HEK293T (cell line): Measurements from ENCODE around the gene KDM8.

Experiments
- CTCF ChIA-PET: fragments of 350-600 bp; formaldehyde crosslinking; extraction: SDS; loops from one replicate; lab custom pipeline; 2021; ENCODE audit warnings: antibody characterized with exemption, inconsistent platforms; lab: Yijun Ruan, JAX
- POLR2A ChIA-PET: fragments of 350-600 bp; formaldehyde crosslinking; extraction: SDS; loops from one replicate; lab custom pipeline; 2020; ENCODE audit warnings: antibody characterized with exemption, inconsistent platforms; lab: Yijun Ruan, JAX
- DNase-seq: peaks from one replicate; pipeline ENCODE4 v3.0.0; 2012; ENCODE audit warnings: mixed read lengths; ENCODE audit errors: extremely low spot score
- ARNT ChIP-seq: fragments of 450-650 bp; IDR thresholded peaks from 2 replicates; pipeline ENCODE4 v1.6.1; 2017; ENCODE audit warnings: mild to moderate bottlenecking
- BHLHE40 ChIP-seq: fragments of 450-650 bp; IDR thresholded peaks from 2 replicates; pipeline ENCODE4 v1.6.1; 2016; ENCODE audit warnings: mild to moderate bottlenecking, moderate library complexity, borderline replicate concordance
- CTBP1 ChIP-seq: fragments of 450-650 bp; IDR thresholded peaks from 2 replicates; pipeline ENCODE4 v1.6.1; 2016; ENCODE audit warnings: borderline replicate concordance
- ELF4 ChIP-seq: fragments of 450-650 bp; IDR thresholded peaks from 2 replicates; pipeline ENCODE4 v1.6.1; 2017; ENCODE audit warnings: antibody characterized with exemption
- FOXA1 ChIP-seq: fragments of 450-650 bp; IDR thresholded peaks from 2 replicates; pipeline ENCODE4 v1.6.1; 2016; ENCODE audit warnings: mild to moderate bottlenecking
- FOXK2 ChIP-seq: fragments of 450-650 bp; IDR thresholded peaks from 2 replicates; pipeline ENCODE4 v1.6.1; 2016; ENCODE audit warnings: mild to moderate bottlenecking
- FOXM1 ChIP-seq: fragments of 450-650 bp; IDR thresholded peaks from 2 replicates; pipeline ENCODE4 v1.6.1; 2017; ENCODE audit warnings: mild to moderate bottlenecking, borderline replicate concordance
- HDGF ChIP-seq: fragments of 450-650 bp; IDR thresholded peaks from 2 replicates; pipeline ENCODE4 v1.6.1; 2017; ENCODE audit warnings: antibody characterized with exemption, borderline replicate concordance
- L3MBTL2 ChIP-seq: fragments of 450-650 bp; conservative IDR thresholded peaks from 2 replicates; pipeline ENCODE4 v1.6.1; 2016; ENCODE audit warnings: mild to moderate bottlenecking
- LEF1 ChIP-seq: fragments of 450-650 bp; IDR thresholded peaks from 2 replicates; pipeline ENCODE4 v1.6.1; 2017; ENCODE audit warnings: mild to moderate bottlenecking, borderline replicate concordance
- NFRKB ChIP-seq: fragments of 450-650 bp; IDR thresholded peaks from 2 replicates; pipeline ENCODE4 v1.6.1; 2016; ENCODE audit warnings: mild to moderate bottlenecking, moderate library complexity
- PKNOX1 ChIP-seq: fragments of 450-650 bp; IDR thresholded peaks from 2 replicates; pipeline ENCODE4 v1.6.1; 2016
- SP1 ChIP-seq: fragments of 450-650 bp; IDR thresholded peaks from 2 replicates; pipeline ENCODE4 v1.6.1; 2017
- SUZ12 ChIP-seq: fragments of 450-650 bp; IDR thresholded peaks from 2 replicates; pipeline ENCODE4 v1.6.1; 2016; ENCODE audit warnings: mild to moderate bottlenecking
- TARDBP ChIP-seq: fragments of 450-650 bp; IDR thresholded peaks from 2 replicates; pipeline ENCODE4 v1.6.1; 2016
- ZNF384 ChIP-seq: fragments of 450-650 bp; IDR thresholded peaks from 2 replicates; pipeline ENCODE4 v1.6.1; 2016

The KDM8 gene

GRCh38 chr16:27210174-27210573, 6.8 kb downstream of the KDM8 start:
- TF ChIP-seq ZNF384 (no peak), ELF4 (no peak), CTBP1 (no peak), FOXM1 (no peak), LEF1 (no peak)
- POLR2A ChIA-PET = no interaction called here
- CTCF ChIA-PET = interaction anchor here (1.3 kb wide), 1 partner anchor 24 kb away, joined by 4 read pairs; no protein-coding TSS in a partner anchor
- no peak for DNase-seq

- CTCF ChIA-PET = no interaction called here
- no peak for TF ChIP-seq LEF1
- no peak for TF ChIP-seq SUZ12
- TF ChIP-seq ELF4 = no peak
- TF ChIP-seq HDGF = no peak
- TF ChIP-seq BHLHE40 = no peak
- TF ChIP-seq TARDBP = no peak
- TF ChIP-seq NFRKB = no peak
- no peak for DNase-seq
- POLR2A ChIA-PET = no interaction called here
Measured at GRCh38 chr16:27211026-27211425, 7.7 kb downstream of the KDM8 start.

GRCh38 chr16:27214084-27214961, 11.0 kb downstream of the KDM8 start:
- TF ChIP-seq PKNOX1 (no peak), SP1 (no peak), ELF4 (no peak), L3MBTL2 (no peak), FOXK2 (no peak), CTBP1 (no peak), LEF1 (no peak), SUZ12 (no peak), TARDBP (no peak)
- DNase-seq = no peak
- POLR2A ChIA-PET = interaction anchor here (1.6 kb wide), 1 partner anchor 10 kb away, joined by 6 read pairs; the partner anchor contains the start of gene KDM8
- CTCF ChIA-PET = no interaction called here

- CTCF ChIA-PET = no interaction called here
- DNase-seq = no peak
- TF ChIP-seq L3MBTL2 (no peak), LEF1 (no peak)
- POLR2A ChIA-PET = interaction anchor here (1.3 kb wide), 1 partner anchor 11 kb away, joined by 3 read pairs; no protein-coding TSS in a partner anchor
Measured at GRCh38 chr16:27215660-27216059, 12.3 kb downstream of the KDM8 start.

GRCh38 chr16:27216297-27216885, 13.1 kb downstream of the KDM8 start:
- ChIA-PET CTCF (no interaction called here), POLR2A (interaction anchor here (1.3 kb wide), 1 partner anchor 12 kb away, joined by 3 read pairs; no protein-coding TSS in a partner anchor)

GRCh38 chr16:27217256-27217655, 13.9 kb downstream of the KDM8 start:
- peak; percentile 34 for DNase-seq
- no peak for TF ChIP-seq FOXK2
- TF ChIP-seq ELF4 = no peak
- TF ChIP-seq ARNT = no peak
- no peak for TF ChIP-seq BHLHE40
- TF ChIP-seq FOXM1 = no peak
- no peak for TF ChIP-seq CTBP1
- no peak for TF ChIP-seq NFRKB
- no peak for TF ChIP-seq PKNOX1
- no peak for TF ChIP-seq FOXA1
- TF ChIP-seq L3MBTL2 = no peak
- TF ChIP-seq LEF1 = no peak
- TF ChIP-seq HDGF = no peak
- TF ChIP-seq SUZ12 = no peak
- no peak for TF ChIP-seq TARDBP
- TF ChIP-seq ZNF384 = no peak
- TF ChIP-seq SP1 = no peak
- CTCF ChIA-PET = no interaction called here
- POLR2A ChIA-PET = no interaction called here

More at GRCh38 chr16:27216297-27216885, 13.1 kb downstream of the KDM8 start:
- no peak for DNase-seq
- TF ChIP-seq LEF1 (no peak), CTBP1 (no peak), FOXA1 (no peak), FOXK2 (no peak)

GRCh38 chr16:27218756-27219155, 15.4 kb downstream of the KDM8 start:
- TF ChIP-seq HDGF (no peak), ZNF384 (no peak), PKNOX1 (no peak), FOXA1 (no peak)
- no peak for DNase-seq
- POLR2A ChIA-PET = interaction anchor here (1.0 kb wide), 1 partner anchor 15 kb away, joined by 3 read pairs; the partner anchor contains the start of gene KDM8
- CTCF ChIA-PET = no interaction called here
